ENCODE data around the gene IGSF21. TPM values are rescaled to one million over a fixed set of nuclear protein-coding genes. Genes with fewer than 3 reads are reported as not detected.

IGSF21 gene
- polyA plus RNA-seq, 3 donors = not detected

GRCh38 chr1:18262726-18263125 lies 155.1 kb downstream of the IGSF21 start:
- Histone ChIP-seq H4K20me1 (ENCODE audit: insufficient read depth, low read length) (no peaks in the 10 kb centered on the region), H3K79me2 (ENCODE audit: insufficient read depth, low read length) (no peaks in the 10 kb centered on the region), H3K9me3 (replicated peaks in 1 of 2; ENCODE audit: control insufficient read depth in 1 of 2, insufficient read depth in 1 of 2, low read length in 2 of 2) (no peaks in the 10 kb centered on the region), H3K27ac (ENCODE audit: low read depth in 1 of 2, low read length in 2 of 2) (no peak overlapping the region), H3K4me3 (replicated peaks in 1 of 3; ENCODE audit: low read depth in 2 of 3, low read length in 3 of 3) (no peak overlapping the region), H2AFZ (ENCODE audit: insufficient read depth, low read depth, low read length, poor library complexity, severe bottlenecking) (no peak overlapping the region), H3K4me1 (ENCODE audit: control insufficient read depth in 1 of 2, insufficient read depth in 2 of 2, low read length in 2 of 2) (no peaks in the 10 kb centered on the region), H3K9ac (ENCODE audit: insufficient read depth, low read length, poor library complexity, severe bottlenecking) (no peak overlapping the region), H3K4me2 (replicated peaks; ENCODE audit: extremely low read depth, low read length, poor library complexity, severe bottlenecking) (no peak overlapping the region), H3K27me3 (ENCODE audit: control insufficient read depth in 2 of 2, insufficient read depth in 2 of 2, low read length in 2 of 2) (no peaks in the 10 kb centered on the region), H3K36me3 (replicated peaks in 1 of 2; ENCODE audit: control insufficient read depth in 1 of 2, insufficient read depth in 2 of 2, low read length in 2 of 2) (no peaks in the 10 kb centered on the region)
- TF ChIP-seq, protein P1, sequence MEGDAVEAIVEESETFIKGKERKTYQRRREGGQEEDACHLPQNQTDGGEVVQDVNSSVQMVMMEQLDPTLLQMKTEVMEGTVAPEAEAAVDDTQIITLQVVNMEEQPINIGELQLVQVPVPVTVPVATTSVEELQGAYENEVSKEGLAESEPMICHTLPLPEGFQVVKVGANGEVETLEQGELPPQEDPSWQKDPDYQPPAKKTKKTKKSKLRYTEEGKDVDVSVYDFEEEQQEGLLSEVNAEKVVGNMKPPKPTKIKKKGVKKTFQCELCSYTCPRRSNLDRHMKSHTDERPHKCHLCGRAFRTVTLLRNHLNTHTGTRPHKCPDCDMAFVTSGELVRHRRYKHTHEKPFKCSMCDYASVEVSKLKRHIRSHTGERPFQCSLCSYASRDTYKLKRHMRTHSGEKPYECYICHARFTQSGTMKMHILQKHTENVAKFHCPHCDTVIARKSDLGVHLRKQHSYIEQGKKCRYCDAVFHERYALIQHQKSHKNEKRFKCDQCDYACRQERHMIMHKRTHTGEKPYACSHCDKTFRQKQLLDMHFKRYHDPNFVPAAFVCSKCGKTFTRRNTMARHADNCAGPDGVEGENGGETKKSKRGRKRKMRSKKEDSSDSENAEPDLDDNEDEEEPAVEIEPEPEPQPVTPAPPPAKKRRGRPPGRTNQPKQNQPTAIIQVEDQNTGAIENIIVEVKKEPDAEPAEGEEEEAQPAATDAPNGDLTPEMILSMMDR (IDR thresholded peaks at IDR 0.05) = no peak
- intact Hi-C loops (cut with micrococcal nuclease) = no loop called here
- DNase-seq = no peak
- Mint-ChIP-seq H3K27me3 (ENCODE audit: low read depth in 3 of 3) (peaks cover 2 to 6% (median 3%) of the 10 kb centered on the region in 3 donors), H3K27ac (no peak overlapping the region), H3K4me1 (no peaks in the 10 kb centered on the region), H3K4me3 (no peak overlapping the region), H3K36me3 (no peaks in the 10 kb centered on the region), H3K9me3 (no peaks in the 10 kb centered on the region)
- 47% methylated on average over 2 of the region's 6 CpGs for WGBS (ENCODE audit: insufficient coverage)

- H3K27ac ChIP-seq (ENCODE audit: low read depth in 1 of 2, low read length in 2 of 2) = no peak overlapping the region
- peaks cover 0 to 3% (median 0%) of the 10 kb centered on the region in 7 donors for H3K9me3 Mint-ChIP-seq
- no peak overlapping the region for H2AFZ ChIP-seq (ENCODE audit: insufficient read depth, low read depth, low read length, poor library complexity, severe bottlenecking)
- H4K20me1 ChIP-seq (ENCODE audit: insufficient read depth, low read length) = no peaks in the 10 kb centered on the region
- H3K36me3 Mint-ChIP-seq = no peaks in the 10 kb centered on the region
- H3K4me3 ChIP-seq (replicated peaks in 1 of 3; ENCODE audit: low read depth in 2 of 3, low read length in 3 of 3) = no peak overlapping the region
- H3K27me3 ChIP-seq (ENCODE audit: control insufficient read depth in 2 of 2, insufficient read depth in 2 of 2, low read length in 2 of 2) = no peaks in the 10 kb centered on the region
- no peak overlapping the region for H3K4me3 Mint-ChIP-seq
- H3K4me1 Mint-ChIP-seq = no peaks in the 10 kb centered on the region
- H3K4me1 ChIP-seq (ENCODE audit: control insufficient read depth in 1 of 2, insufficient read depth in 2 of 2, low read length in 2 of 2) = no peaks in the 10 kb centered on the region
- no peak for DNase-seq
- H3K36me3 ChIP-seq (replicated peaks in 1 of 2; ENCODE audit: control insufficient read depth in 1 of 2, insufficient read depth in 2 of 2, low read length in 2 of 2) = no peaks in the 10 kb centered on the region
- TF ChIP-seq, protein P1 (IDR thresholded peaks at IDR 0.05) = no peak
- WGBS (ENCODE audit: insufficient coverage) = 54% methylated on average over 4 of the region's 5 CpGs
- no peak overlapping the region for H3K27ac Mint-ChIP-seq
- intact Hi-C loops (cut with micrococcal nuclease) = no loop called here
- no peaks in the 10 kb centered on the region for H3K9me3 ChIP-seq (replicated peaks in 1 of 2; ENCODE audit: control insufficient read depth in 1 of 2, insufficient read depth in 1 of 2, low read length in 2 of 2)
- H3K27me3 Mint-ChIP-seq (ENCODE audit: low read depth in 3 of 3) = peaks cover 2 to 6% (median 3%) of the 10 kb centered on the region in 3 donors
- no peak overlapping the region for H3K9ac ChIP-seq (ENCODE audit: insufficient read depth, low read length, poor library complexity, severe bottlenecking)
- H3K79me2 ChIP-seq (ENCODE audit: insufficient read depth, low read length) = no peaks in the 10 kb centered on the region
- no peak overlapping the region for H3K4me2 ChIP-seq (replicated peaks; ENCODE audit: extremely low read depth, low read length, poor library complexity, severe bottlenecking)
Measured at GRCh38 chr1:18263547-18264120, 156.0 kb downstream of the IGSF21 start.
